GM21381 (cell line): ENCODE measurements around the gene EEIG1.

ENCODE experiments used
- ATAC-seq: cut with Tn5 transposase; IDR thresholded peaks from one replicate; pipeline ENCODE4 v1.9.1; 2021; ENCODE audit warnings: mild to moderate bottlenecking, moderate library complexity; ENCODE audit not compliant: unreplicated experiment

EEIG1 gene

GRCh38 chr9:128001779-128002298 is 21.1 kb upstream of the EEIG1 start:
- ATAC-seq = no peak

- no peak for ATAC-seq
These were observed 20.5 kb upstream of the EEIG1 start for GRCh38 chr9:128001151-128001778.

- no peak for ATAC-seq
These were observed 18.7 kb upstream of the EEIG1 start for GRCh38 chr9:127999461-127999860.

GRCh38 chr9:127993721-127994120 is 12.9 kb upstream of the EEIG1 start:
- ATAC-seq = no peak

- no peak for ATAC-seq
These were observed 11.0 kb upstream of the EEIG1 start for GRCh38 chr9:127991757-127992274.

GRCh38 chr9:127991017-127991756 is 10.4 kb upstream of the EEIG1 start:
- ATAC-seq = no peak

GRCh38 chr9:127990554-127990953 is 9.8 kb upstream of the EEIG1 start:
- ATAC-seq = no peak

- no peak for ATAC-seq
These were observed 8.3 kb upstream of the EEIG1 start for GRCh38 chr9:127989094-127989493.

GRCh38 chr9:127987103-127987614 is 6.4 kb upstream of the EEIG1 start:
- ATAC-seq = no peak

- no peak for ATAC-seq
These were observed 4.2 kb upstream of the EEIG1 start for GRCh38 chr9:127985011-127985410.

- peak; percentile 22 for ATAC-seq
These were observed 3.1 kb upstream of the EEIG1 start for GRCh38 chr9:127983847-127984289.

- no peak for ATAC-seq
These were observed 2.1 kb upstream of the EEIG1 start for GRCh38 chr9:127982912-127983311.

GRCh38 chr9:127981559-127982121 is 851 bp upstream of the EEIG1 start:
- ATAC-seq = no peak

- peak; percentile 32 for ATAC-seq
These were observed 606 bp downstream of the EEIG1 start for GRCh38 chr9:127980060-127980705.

GRCh38 chr9:127979333-127980059 is 1.3 kb downstream of the EEIG1 start:
- ATAC-seq = peak; percentile 18

GRCh38 chr9:127979015-127979332 is 1.8 kb downstream of the EEIG1 start:
- no peak for ATAC-seq

- ATAC-seq = no peak
These were observed 2.7 kb downstream of the EEIG1 start for GRCh38 chr9:127977884-127978647.

- ATAC-seq = no peak
These were observed 3.5 kb downstream of the EEIG1 start for GRCh38 chr9:127977009-127977883.

GRCh38 chr9:127976498-127976897 is 4.3 kb downstream of the EEIG1 start:
- no peak for ATAC-seq
